Measurements from ENCODE around the gene NR1H4. TPM values are rescaled to one million over a fixed set of nuclear protein-coding genes. Genes with fewer than 3 reads are reported as not detected.

Gene NR1H4
- total and polyA plus RNA-seq, 2 experiments from 2014 or later: not detected

DNA sequence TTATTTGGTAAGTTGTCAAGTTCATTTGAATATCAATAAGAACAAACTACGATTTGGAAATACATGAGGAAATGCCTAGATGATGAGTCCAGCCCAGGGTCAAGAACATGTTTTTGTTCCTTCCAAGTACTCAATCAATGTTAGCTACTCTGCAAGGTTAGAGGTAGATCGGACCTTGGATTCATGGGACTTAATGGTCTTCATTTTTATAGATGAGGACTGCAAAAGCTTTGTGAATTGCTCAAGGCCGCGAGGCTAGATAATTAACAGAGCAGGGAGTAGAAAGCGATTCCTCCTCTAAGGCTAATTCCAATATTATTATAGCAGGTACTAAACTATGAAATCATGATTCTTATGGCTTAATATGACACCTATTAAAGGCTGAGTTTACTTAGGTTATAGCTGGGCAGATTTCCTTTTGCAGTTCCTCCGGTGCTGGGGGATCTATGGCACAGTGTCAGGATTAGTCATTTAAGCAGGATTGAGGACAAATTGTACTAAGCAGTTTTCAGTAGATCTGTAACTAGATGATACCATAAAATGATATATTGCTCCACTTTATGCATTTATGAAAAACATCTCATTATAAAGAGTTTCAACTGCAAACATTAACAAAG is 19.8 kb downstream of the NR1H4 start (continued):
- TF ChIP-seq EZH2phosphoT487 (IDR thresholded peaks at IDR 0.05; ENCODE audit: unreplicated experiment): no peak
- no peak for TF ChIP-seq ZNF462 (CRISPR knock-in tag; IDR thresholded peaks at IDR 0.05)
- TF ChIP-seq, protein P1, sequence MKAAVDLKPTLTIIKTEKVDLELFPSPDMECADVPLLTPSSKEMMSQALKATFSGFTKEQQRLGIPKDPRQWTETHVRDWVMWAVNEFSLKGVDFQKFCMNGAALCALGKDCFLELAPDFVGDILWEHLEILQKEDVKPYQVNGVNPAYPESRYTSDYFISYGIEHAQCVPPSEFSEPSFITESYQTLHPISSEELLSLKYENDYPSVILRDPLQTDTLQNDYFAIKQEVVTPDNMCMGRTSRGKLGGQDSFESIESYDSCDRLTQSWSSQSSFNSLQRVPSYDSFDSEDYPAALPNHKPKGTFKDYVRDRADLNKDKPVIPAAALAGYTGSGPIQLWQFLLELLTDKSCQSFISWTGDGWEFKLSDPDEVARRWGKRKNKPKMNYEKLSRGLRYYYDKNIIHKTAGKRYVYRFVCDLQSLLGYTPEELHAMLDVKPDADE (IDR thresholded peaks at IDR 0.05): no peak
- no peak for TF ChIP-seq EZH2 (IDR thresholded peaks at IDR 0.05; ENCODE audit: low read depth, unreplicated experiment)

DNA sequence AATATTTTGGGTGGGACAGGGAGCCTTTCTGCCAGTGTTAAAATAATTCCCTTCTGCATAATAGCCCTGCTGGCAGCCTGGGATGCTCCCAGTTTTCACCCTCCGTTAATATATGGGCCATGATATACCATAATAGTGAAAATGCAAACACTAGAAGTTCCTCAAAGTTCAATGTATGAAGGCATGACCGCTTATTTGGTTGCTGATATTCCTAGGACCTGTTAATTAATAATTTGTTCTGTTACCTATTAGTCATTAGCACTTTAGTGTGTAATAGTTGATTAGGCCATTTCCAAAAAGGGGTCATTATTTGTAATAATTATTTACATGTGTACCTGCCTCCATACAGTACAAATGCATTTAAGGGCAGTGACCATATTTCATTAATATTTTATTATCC is 20.4 kb downstream of the NR1H4 start:
- Histone ChIP-seq H3K36me3 (ENCODE audit: insufficient read depth) (no peaks in the 10 kb centered on the region), H3K4me3 (no peak overlapping the region), H3K4me2 (no peak overlapping the region), H3F3A (replicated peaks; ENCODE audit: low read depth) (no peaks in the 10 kb centered on the region), H3K27me3 (ENCODE audit: insufficient read depth) (no peaks in the 10 kb centered on the region), H3K27ac (ENCODE audit: low read depth) (no peak overlapping the region), H4K20me1 (replicated peaks; ENCODE audit: insufficient read depth) (0 out of 2 replicates have a peak, but pooled peaks cover 3% of the 10 kb centered on the region), H3K9me2 (ENCODE audit: insufficient read depth) (no peaks in the 10 kb centered on the region; the same call in 1 of the 2 replicates), H3K79me2 (replicated peaks; ENCODE audit: insufficient read depth) (no peaks in the 10 kb centered on the region), H3K4me1 (ENCODE audit: insufficient read depth) (no peaks in the 10 kb centered on the region), H2AFZ (no peak overlapping the region)
- H3K4me3 Mint-ChIP-seq: no peak overlapping the region
- H3K4me1 Mint-ChIP-seq: peaks cover 7% of the 10 kb centered on the region
- DNase-seq (ENCODE audit: low spot score) (no peak), ATAC-seq (no peak)
- H3K9me3 Mint-ChIP-seq: no peaks in the 10 kb centered on the region
- H3K36me3 Mint-ChIP-seq (ENCODE audit: low read depth): no peaks in the 10 kb centered on the region
- H3K27me3 Mint-ChIP-seq (ENCODE audit: insufficient read depth, low read depth, poor library complexity): no peaks in the 10 kb centered on the region
- H3K27ac Mint-ChIP-seq: no peak overlapping the region
- TF ChIP-seq NANOG (IDR thresholded peaks at IDR 0.05; ENCODE audit: borderline replicate concordance) (no peak), ZNF114 (CRISPR knock-in tag; IDR thresholded peaks at IDR 0.05) (no peak), STAT1 (IDR thresholded peaks at IDR 0.05; ENCODE audit: unreplicated experiment) (no peak), CREB1 (CRISPR knock-in tag; IDR thresholded peaks at IDR 0.05; ENCODE audit: low read depth) (no peak), REST (IDR thresholded peaks at IDR 0.05; ENCODE audit: unreplicated experiment) (no peak), EZH2 (IDR thresholded peaks at IDR 0.05; ENCODE audit: low read depth, unreplicated experiment) (no peak)
- TF ChIP-seq, protein P2, sequence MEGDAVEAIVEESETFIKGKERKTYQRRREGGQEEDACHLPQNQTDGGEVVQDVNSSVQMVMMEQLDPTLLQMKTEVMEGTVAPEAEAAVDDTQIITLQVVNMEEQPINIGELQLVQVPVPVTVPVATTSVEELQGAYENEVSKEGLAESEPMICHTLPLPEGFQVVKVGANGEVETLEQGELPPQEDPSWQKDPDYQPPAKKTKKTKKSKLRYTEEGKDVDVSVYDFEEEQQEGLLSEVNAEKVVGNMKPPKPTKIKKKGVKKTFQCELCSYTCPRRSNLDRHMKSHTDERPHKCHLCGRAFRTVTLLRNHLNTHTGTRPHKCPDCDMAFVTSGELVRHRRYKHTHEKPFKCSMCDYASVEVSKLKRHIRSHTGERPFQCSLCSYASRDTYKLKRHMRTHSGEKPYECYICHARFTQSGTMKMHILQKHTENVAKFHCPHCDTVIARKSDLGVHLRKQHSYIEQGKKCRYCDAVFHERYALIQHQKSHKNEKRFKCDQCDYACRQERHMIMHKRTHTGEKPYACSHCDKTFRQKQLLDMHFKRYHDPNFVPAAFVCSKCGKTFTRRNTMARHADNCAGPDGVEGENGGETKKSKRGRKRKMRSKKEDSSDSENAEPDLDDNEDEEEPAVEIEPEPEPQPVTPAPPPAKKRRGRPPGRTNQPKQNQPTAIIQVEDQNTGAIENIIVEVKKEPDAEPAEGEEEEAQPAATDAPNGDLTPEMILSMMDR (conservative IDR thresholded peaks at IDR 0.05; ENCODE audit: low read depth in 2 of 2): no peak
